G401.6 (cell line): ENCODE measurements around the gene TM4SF1.
A peak's percentile ranks its signal among the peaks of the same experiment; 100 is the strongest.
"Not testable (repeated sequence)": the region's sequence is repeated elsewhere in the genome, so short reads cannot be mapped to it uniquely, and the experiment has no call there.

ENCODE experiments used
- FAIRE-seq: peaks from 2 replicates; lab custom pipeline; 2012; peaks lifted over from hg19 to GRCh38; lab: Jason Lieb, UNC

TM4SF1 gene

DNA sequence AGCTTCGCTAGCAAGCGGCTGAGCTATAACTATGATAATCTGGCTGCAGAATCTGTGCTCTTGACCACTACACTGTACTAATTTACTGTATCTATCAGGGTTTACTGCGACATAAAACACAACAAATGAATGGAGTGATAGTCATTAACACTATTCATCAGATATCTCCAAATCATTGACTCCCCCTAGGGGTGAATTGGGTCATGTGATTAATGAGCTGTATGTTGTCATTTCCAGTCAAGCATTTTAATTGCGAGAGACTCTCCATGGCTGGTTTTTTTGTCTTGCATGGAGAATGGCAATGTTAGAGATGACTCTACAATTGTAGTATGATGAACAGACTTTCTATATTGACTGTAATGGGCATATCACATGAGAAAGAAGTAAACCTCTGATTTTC is 33.5 kb downstream of the TM4SF1 start:
- no peak for FAIRE-seq

DNA sequence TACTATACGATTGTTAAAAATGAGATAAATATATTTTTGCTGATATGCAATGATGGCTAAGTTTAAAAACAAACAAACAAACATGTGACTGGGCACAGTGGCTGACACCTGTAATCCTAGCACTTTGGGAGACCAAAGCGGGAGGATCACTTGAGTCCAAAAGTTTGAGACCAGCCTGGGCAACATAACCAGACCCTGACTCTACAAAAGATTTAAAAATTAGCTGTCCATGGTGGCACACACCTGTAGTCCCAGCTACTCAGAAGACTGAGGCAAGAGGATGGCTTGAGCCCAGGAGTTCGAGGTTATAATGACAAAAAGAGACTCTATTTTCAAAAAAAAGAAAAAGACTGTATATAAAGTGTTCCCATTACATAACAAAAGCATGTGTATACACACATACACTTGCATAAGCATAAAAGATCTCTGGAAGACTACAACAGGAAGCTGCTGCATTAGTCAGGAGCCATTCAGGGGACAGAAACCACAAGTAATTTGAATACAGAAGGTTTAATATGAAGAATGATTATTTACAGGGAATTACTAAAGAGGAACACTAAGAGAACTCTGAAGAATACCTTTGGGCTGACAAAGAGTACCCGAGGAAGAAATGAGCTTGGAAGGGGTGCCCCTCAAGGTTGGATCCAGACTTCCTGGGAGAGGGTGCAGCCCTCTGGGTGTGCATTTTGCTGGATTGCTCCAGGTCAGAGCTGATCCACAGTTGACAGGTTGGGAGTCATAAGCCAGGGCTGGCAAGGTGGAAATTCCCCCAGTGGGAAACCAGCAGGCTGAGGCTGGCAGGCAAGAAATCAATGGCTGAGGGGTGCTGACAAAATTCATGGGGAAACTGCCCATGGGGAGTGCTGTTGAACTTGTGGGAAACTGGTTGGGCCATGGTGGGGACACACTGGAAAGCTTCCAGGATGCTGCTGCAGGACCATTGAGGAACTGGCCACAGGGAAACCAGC is 34.8 kb downstream of the TM4SF1 start:
- peak; percentile 81 for FAIRE-seq

DNA sequence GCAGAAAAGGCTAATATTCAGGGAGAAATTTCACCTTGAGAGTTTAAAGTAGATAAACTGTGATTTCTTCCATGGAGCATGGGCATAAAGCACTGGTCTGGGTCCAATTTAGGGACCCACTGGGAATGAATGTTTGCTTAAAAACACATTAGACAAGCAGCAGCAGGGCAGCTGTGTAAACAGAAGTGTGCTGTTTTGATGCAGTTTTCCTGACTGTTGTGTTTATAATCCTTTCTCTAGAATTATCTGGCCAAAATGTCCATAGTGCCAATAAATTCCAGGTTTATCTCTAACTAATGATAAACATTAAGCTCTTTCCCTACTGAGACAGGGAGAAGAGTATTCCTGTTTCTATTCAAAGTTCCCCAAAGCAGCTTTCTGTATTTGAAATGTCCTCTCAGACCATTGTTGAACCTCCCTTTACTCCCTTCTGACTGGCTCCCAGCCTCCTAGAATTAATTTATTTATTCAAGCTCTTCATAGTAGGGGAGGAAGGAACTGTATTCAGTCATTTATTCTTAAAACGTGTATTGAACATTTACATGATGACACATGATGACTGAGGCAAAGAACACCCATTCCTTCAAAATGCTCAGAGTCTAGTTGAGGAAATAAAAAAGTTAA is 37.0 kb downstream of the TM4SF1 start:
- FAIRE-seq: no peak

DNA sequence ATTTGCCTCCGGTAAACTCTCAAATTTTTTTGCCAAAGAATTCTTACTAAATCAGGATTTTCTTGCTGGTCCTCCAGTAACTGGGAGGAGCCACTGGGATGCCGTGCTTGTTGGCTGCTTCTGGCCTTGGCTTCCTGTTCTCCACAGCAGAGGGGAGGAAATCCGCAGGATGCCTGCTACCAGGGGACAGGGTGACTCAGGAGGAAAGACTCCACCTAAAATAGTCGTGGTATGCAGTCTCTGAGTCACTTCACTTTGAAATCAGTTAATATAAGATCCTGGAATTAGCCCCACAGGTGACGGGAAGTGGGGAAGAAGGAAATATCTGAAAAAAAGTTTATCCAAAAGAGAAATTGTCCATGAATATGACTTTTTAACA is 37.5 kb downstream of the TM4SF1 start:
- peak; percentile 100 for FAIRE-seq

DNA sequence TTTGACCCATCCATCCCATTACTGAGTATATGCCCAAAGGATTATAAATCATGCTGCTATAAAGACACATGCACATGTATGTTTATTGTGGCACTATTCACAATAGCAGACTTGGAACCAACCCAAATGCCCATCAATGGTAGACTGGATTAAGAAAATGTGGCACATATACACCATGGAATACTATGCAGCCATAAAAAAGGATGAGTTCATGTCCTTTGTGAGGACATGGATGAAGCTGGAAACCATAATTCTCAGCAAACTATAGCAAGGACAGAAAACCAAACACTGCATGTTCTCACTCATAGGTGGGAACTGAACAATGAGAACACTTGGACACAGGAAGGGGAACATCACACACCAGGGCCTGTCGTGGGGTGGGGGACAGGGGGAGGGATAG is 40.0 kb downstream of the TM4SF1 start:
- FAIRE-seq: not testable (repeated sequence)

DNA sequence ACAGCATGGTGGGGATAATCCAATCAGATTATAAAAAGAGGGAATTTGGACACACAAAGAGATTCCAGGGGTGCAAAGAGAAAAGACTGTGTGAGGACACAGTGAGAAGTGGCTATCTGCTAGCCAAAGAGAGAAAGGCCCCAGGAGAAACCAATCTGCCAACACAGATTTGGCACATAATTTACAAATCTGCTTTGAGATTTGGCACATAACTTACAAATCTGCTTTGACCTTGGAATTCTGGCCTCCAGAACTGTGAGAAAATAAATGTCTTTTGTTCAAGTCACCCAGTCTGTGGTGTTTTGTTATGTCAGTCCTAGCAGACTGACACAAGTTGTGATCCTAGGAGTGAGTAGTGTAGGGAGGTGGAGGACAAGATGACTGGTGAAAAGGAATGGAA is 40.5 kb downstream of the TM4SF1 start:
- FAIRE-seq: peak; percentile 82

DNA sequence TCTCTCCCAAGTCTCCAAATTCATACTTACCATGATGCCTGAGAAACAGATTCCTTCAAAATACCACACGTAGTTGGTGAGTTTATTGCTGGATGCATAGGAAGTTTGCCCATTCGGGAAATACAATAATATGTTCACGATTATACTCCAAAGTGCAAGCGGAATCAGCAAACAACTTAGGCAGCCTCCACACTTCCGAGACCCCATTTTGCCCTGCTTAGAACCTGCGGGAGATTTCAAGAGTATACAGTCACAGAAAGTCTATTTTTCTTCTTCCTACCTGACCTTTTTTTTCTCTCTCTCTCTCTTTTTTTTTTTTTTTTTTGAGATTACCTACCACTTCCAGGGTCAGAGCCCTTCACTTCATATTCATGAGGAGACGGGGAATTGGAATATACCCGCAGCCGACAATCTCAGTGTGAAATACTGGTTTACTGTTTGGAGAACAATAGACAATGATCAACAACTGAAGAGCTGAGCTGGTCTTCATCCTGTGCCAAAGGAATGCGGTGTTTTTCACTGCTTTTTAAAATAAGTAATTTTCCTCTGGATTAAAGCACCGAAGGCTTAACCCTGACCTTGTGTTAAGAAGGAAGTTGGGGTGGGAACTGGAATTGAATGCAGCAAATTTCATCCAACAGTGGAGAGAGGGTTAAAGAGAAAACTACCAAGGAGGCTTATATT is 44.1 kb downstream of the TM4SF1 start, which contains the start of gene TM4SF18:
TM4SF18 (minus strand) TSS at position 461 of the 684 bp plus-strand sequence; CDS start at position 207, 254 bp downstream.
- no peak for FAIRE-seq

DNA sequence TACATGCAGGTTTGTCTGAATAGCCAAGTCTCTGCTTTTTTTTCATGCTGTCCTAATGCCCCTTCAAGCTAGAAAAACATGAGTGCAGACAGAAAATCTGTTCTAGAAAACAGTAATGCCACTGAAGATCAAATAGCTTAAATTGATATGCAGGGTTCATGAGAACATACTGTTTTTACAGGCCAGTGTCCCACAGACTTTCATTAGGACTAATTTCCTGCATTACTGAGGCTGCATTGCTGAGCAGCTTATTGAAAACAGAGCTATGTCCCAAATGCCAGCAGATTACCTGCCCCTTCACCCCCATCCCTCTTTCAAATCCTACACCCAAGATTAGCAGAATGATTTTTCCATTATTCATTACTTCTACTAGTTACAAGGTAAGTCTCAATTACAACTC is 44.7 kb downstream of the TM4SF1 start:
- FAIRE-seq: peak; percentile 100

DNA sequence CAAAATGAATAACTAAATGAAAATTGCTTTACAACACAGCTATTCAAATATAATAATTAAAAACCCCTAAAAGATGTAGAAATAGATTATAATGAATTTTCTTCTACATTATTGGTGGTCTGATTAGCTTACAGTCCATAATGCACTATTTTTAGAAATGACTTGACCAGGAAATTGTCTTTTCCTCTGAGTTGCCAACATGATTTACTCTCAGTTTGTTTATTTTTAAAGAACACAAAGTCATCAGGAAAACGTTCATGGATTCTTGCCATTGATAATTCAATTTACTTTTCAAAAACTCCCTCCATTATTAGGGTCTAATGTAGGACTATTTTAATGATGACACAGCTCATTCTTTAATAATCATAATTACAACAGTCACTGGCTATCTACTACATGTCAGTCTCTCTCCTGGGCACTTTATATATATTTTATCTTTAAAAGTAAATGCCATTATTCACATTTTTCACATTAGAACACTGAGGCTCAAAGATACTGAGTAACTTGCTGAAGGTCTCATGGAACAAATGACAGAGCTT is 45.2 kb downstream of the TM4SF1 start:
- no peak for FAIRE-seq

DNA sequence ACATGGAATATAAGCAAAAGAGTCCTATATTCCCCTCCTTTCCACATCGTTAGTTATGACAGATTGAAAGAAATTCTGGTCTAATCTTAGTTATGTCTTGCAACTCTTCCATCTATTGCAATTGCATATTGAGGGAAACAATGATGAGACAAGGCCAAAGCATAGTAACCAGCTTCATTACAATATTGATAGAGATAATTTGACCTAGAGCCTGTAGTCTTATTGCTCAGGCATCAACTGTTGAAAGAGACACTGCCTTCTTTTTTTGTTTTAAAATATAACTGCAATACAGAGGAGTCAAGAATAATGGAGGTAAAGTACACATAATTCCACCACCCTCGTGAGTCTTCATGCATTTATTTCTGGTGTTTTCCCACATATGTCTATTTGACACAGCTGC is 46.1 kb downstream of the TM4SF1 start:
- FAIRE-seq: no peak

DNA sequence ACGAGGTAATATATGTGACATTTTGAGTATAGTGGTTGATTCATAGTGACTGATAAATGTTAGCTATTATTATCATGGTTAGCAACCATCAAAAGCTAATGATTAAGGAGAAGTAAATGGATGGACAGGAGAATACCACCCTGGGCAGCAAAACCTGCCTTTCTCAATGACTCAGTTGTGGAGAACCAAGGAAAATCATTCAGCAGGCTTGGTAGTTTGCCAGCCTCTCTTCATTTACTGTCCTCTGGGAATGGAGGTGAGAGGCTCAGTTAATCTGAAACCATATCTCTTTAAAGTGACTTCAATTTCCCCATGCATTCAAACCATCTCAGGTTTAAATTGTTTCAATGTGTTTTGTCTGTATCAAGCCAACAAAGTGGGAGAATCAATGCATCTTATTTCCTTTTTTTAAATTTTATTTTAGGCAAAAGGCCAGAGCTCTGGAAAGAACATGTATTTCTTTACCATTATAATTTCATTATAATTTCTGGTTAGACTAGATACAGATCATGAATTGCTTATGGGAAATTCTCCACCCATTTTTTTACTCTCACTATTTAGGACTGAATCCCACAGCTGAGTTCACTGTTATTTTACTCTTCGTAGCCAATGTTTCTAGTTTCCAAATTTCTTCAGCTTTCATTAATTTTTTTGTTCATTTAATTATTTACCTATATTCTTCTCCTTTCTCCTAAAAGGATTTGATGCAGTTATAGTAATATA is 46.7 kb downstream of the TM4SF1 start:
- FAIRE-seq: no peak

DNA sequence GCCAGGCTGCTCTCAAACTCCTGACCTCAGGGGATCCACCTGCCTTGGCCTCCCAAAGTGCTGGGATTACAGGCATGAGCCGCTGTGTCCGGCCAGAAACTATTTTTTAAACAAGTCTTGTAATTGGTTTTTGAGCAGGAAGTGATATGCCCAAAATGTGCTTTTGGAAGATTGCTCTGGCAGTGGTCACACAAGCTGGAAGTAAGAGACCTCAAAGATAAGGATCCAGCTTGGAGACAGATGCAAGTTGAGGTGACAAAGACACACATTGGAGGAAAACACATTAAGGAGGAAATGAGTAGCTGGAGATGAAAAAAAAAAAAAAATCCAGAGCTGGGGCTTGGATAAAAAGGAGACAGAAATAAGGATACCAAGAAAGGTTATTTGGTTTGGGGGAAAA is 50.3 kb downstream of the TM4SF1 start:
- FAIRE-seq: no peak

DNA sequence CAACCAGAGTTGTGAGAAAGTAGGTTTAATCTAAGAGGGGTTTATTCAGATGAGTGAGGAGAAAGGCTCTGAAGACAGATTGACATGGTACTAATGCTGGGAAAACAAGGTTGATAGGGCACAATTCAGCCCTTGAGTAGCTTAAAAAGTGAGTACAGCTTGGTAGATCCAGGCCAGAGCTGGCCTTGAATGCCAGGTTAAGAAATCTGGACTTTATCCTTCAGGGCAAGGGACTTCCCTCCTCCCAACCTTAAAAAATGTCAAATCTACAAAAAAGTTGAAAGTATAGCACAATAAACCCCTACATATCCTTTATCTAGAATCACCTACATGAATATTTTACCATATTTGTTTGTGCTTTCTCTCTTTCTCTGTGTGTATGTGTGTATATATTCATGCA is 51.9 kb downstream of the TM4SF1 start:
- no peak for FAIRE-seq

DNA sequence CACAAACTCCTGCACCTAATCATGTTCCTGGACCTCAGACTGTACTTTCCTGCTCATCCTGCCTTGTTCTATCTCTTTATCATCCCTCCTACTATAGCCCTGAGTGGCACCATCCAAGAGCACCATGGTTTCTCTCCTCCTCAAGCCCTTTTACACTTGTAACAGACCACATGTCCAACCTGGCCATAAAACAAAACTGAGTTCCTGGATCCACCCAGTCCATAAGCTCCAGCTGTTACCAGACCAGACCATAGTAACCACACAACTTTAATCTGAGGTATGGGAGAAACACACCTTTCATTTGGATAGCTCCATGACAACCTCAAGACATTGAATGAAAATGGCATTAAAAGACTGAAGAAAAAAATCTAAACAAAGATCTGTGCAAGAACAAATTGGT is 53.1 kb downstream of the TM4SF1 start:
- FAIRE-seq: no peak

DNA sequence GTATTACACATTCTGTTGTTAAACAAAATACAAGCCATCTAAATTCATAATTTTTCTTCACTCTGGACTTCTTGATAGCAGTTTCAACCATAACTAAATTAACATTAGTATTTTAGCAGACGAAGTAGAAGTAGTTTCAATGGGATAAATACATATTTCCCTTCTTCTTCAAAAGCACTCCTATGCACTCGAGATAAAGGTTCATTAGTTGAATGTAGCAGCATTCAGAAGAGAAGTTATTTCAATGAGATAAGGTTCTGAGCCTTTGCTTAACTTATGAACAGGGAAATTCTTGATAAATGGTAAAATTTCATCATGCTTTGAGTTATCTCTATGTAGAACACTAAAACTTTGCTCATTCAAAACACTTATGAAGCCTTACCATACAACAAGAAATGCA is 55.8 kb downstream of the TM4SF1 start:
- FAIRE-seq: no peak

DNA sequence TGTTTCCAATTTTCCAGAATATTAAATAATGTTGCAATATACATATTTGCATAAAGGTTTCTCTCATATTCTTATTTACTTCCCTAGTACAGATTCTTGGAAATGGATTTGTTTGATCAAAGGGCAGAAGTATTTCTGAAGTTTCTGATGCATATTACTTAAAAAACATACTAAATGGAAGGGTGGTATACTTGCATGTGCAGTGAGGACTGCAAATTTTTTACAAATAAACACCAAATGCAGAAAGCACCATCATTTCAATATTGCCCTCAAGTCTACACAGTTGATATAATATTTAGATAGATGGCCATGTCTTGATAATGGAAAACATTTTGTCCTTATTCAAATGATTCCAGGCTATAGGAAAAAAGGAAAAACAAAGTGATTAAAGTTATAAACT is 56.3 kb downstream of the TM4SF1 start:
- FAIRE-seq: no peak

DNA sequence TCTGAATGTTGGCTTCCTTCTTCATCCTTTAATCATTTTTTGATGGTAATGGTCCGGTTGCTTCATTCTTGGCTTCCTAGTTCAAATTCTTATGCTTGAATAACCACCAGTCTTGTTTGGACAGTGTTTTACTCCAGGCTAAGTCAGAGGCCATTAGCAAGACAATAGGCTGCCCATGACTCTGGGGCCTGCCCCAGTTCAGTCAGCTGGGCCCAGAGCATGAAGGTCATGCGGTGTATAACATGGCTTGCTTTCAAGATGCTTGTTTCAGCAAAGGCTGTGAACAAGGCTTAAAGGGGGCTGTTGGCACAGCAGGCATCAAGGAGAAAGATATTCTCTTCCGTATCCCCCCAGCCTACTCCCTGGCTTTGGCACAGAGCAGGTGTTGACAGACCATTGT is 57.7 kb downstream of the TM4SF1 start:
- FAIRE-seq: no peak
